ENCODE measurements around the gene LARP4.

The LARP4 gene

DNA sequence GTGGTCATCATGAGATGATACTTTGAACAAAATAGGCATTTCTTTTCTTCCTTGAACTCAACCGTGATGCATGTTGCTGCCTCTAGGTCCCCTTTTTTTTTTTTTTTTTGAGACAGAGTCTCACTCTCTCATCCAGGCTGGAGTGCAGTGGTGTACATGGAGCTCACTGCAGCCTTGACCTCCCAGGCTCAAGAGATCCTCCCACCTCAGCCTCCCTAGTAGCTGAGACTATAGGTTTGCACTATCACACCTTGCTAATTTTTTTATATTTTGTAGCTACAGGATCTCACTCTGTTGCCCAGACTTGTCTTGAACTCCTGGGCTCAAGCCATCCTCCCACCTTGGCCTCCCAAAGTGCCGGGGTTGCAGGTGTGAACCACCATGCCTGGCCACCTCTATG, 124.7 kb downstream of the LARP4 start:
- no peaks in the 10 kb centered on the region for H3K9me3 ChIP-seq (ENCODE audit: insufficient read depth, low read depth, low read length)
- no peak overlapping the region for H3K23ac ChIP-seq (ENCODE audit: low read length)
- H3K4me1 ChIP-seq (ENCODE audit: control insufficient read depth in 1 of 2, insufficient read depth in 2 of 2, low read length in 2 of 2): peaks cover 4 to 11% of the 10 kb centered on the region in 2 experiments
- H2AFZ ChIP-seq (ENCODE audit: insufficient read depth, low read length, poor library complexity): no peak overlapping the region
- H4K91ac ChIP-seq (ENCODE audit: low read depth, low read length): no peak overlapping the region
- H2AK5ac ChIP-seq (ENCODE audit: low read length): no peak overlapping the region
- no peak overlapping the region for H4K8ac ChIP-seq (ENCODE audit: low read depth, low read length)
- no peak overlapping the region for H3K9ac ChIP-seq (ENCODE audit: low read length)
- H4K12ac ChIP-seq (ENCODE audit: low read depth, low read length): no peak overlapping the region
- H2BK12ac ChIP-seq (ENCODE audit: low read length): no peak overlapping the region
- no CpG with 5 or more reads among the region's 2 CpGs for WGBS (ENCODE audit: extremely low coverage, insufficient coverage, insufficient read length)
- H3K18ac ChIP-seq (ENCODE audit: low read length): no peak overlapping the region
- no peak overlapping the region for H2BK120ac ChIP-seq (ENCODE audit: insufficient read depth, low read length, poor library complexity)
- peak overlapping the region; percentile 15 for H3K4ac ChIP-seq (ENCODE audit: low read depth, low read length)
- no peaks in the 10 kb centered on the region for H3K79me1 ChIP-seq (ENCODE audit: low read length)
- no peaks in the 10 kb centered on the region for H3K27me3 ChIP-seq (ENCODE audit: insufficient read depth, low read length)
- no peak for DNase-seq
- H3K14ac ChIP-seq (ENCODE audit: low read length): no peak overlapping the region
- no peak overlapping the region for H3K4me2 ChIP-seq (ENCODE audit: low read length)
- no peak overlapping the region for H2BK5ac ChIP-seq (ENCODE audit: low read depth, low read length, poor library complexity)
- H3K27ac ChIP-seq (ENCODE audit: low read depth, low read length): no peak overlapping the region
- H3K79me2 ChIP-seq (ENCODE audit: control insufficient read depth, insufficient read depth, low read length, poor library complexity): peaks cover 8% of the 10 kb centered on the region
- no peak overlapping the region for H3K4me3 ChIP-seq (ENCODE audit: low read depth, low read length)
- peaks cover 3 to 6% of the 10 kb centered on the region in 2 experiments for H3K36me3 ChIP-seq (ENCODE audit: control insufficient read depth in 1 of 2, insufficient read depth in 2 of 2, low read length in 2 of 2)

DNA sequence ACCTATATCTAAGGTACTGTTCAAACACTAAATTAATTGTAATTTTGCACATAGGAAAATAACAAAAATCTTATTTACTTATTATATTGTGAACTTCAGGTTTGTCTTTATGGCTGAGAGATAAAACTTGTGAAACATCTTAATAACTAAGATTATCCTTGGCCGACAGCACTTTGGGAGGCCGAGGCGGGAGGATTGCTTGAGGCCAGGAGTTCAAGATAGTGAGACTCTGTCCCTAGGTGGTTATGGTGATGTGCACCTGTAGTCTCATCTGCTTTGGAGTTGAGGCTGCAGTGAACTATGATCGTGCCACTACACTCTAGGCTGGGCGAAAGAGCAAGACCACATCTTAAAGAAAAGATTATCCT, 126.7 kb downstream of the LARP4 start:
- H2BK5ac ChIP-seq (ENCODE audit: low read depth, low read length, poor library complexity): no peak overlapping the region
- no peak overlapping the region for H4K8ac ChIP-seq (ENCODE audit: low read depth, low read length)
- H2BK120ac ChIP-seq (ENCODE audit: insufficient read depth, low read length, poor library complexity): no peak overlapping the region
- H3K79me1 ChIP-seq (ENCODE audit: low read length): peaks cover 5% of the 10 kb centered on the region
- no peak overlapping the region for H3K4me2 ChIP-seq (ENCODE audit: low read length)
- peaks cover 5% of the 10 kb centered on the region for H3K79me2 ChIP-seq (ENCODE audit: control insufficient read depth, insufficient read depth, low read length, poor library complexity)
- H3K9ac ChIP-seq (ENCODE audit: low read length): no peak overlapping the region
- peak overlapping the region; percentile 89 for H3K4ac ChIP-seq (ENCODE audit: low read depth, low read length)
- no peak overlapping the region for H2AFZ ChIP-seq (ENCODE audit: insufficient read depth, low read length, poor library complexity)
- H3K18ac ChIP-seq (ENCODE audit: low read length): no peak overlapping the region
- peaks cover 9 to 24% of the 10 kb centered on the region in 2 experiments for H3K4me1 ChIP-seq (ENCODE audit: control insufficient read depth in 1 of 2, insufficient read depth in 2 of 2, low read length in 2 of 2)
- H3K4me3 ChIP-seq (ENCODE audit: low read depth, low read length): no peak overlapping the region
- H4K12ac ChIP-seq (ENCODE audit: low read depth, low read length): no peak overlapping the region
- no peaks in the 10 kb centered on the region for H3K9me3 ChIP-seq (ENCODE audit: insufficient read depth, low read depth, low read length)
- DNase-seq: no peak
- H2AK5ac ChIP-seq (ENCODE audit: low read length): no peak overlapping the region
- H3K36me3 ChIP-seq (ENCODE audit: control insufficient read depth in 1 of 2, insufficient read depth in 2 of 2, low read length in 2 of 2): peaks cover 3 to 6% of the 10 kb centered on the region in 2 experiments
- WGBS (ENCODE audit: extremely low coverage, insufficient coverage, insufficient read length): no CpG with 5 or more reads among the region's 5 CpGs
- H2BK12ac ChIP-seq (ENCODE audit: low read length): no peak overlapping the region
- no peak overlapping the region for H3K23ac ChIP-seq (ENCODE audit: low read length)
- no peak overlapping the region for H4K91ac ChIP-seq (ENCODE audit: low read depth, low read length)
- no peak overlapping the region for H3K27ac ChIP-seq (ENCODE audit: low read depth, low read length)
- H3K14ac ChIP-seq (ENCODE audit: low read length): no peak overlapping the region
- H3K27me3 ChIP-seq (ENCODE audit: insufficient read depth, low read length): no peaks in the 10 kb centered on the region

DNA sequence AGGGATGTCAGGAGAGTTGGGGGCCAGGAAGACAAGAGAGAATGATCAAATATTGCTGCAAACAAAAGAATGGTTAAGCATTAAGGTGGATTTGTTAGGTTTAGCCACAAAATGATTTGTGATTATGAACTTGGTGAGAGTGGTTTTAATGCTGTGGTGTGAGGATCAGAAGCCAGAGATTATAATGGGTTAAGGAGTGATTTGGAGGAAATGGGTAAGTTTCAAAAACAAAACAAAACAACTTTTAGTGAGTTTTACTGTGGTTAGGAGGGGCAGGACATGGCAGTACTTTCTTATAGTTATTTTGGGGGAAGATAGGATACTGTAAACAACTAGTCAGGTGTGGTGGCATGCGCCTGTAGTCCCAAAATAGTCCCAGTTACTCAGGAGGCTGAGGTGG, 128.1 kb downstream of the LARP4 start:
- Histone ChIP-seq H3K4me1 (ENCODE audit: control insufficient read depth in 1 of 2, insufficient read depth in 2 of 2, low read length in 2 of 2) (peaks cover 13 to 32% of the 10 kb centered on the region in 2 experiments), H3K27me3 (ENCODE audit: insufficient read depth, low read length) (no peaks in the 10 kb centered on the region), H3K79me1 (ENCODE audit: low read length) (peaks cover 8% of the 10 kb centered on the region), H4K12ac (ENCODE audit: low read depth, low read length) (no peak overlapping the region), H3K4me3 (ENCODE audit: low read depth, low read length) (no peak overlapping the region), H3K14ac (ENCODE audit: low read length) (no peak overlapping the region), H3K9ac (ENCODE audit: low read length) (no peak overlapping the region), H2BK12ac (ENCODE audit: low read length) (no peak overlapping the region), H2BK120ac (ENCODE audit: insufficient read depth, low read length, poor library complexity) (no peak overlapping the region), H3K4ac (ENCODE audit: low read depth, low read length) (no peak overlapping the region), H2BK5ac (ENCODE audit: low read depth, low read length, poor library complexity) (no peak overlapping the region), H3K4me2 (ENCODE audit: low read length) (no peak overlapping the region), H3K18ac (ENCODE audit: low read length) (no peak overlapping the region), H3K79me2 (ENCODE audit: control insufficient read depth, insufficient read depth, low read length, poor library complexity) (peaks cover 5% of the 10 kb centered on the region), H4K91ac (ENCODE audit: low read depth, low read length) (no peak overlapping the region), H4K8ac (ENCODE audit: low read depth, low read length) (no peak overlapping the region), H2AFZ (ENCODE audit: insufficient read depth, low read length, poor library complexity) (no peak overlapping the region), H2AK5ac (ENCODE audit: low read length) (no peak overlapping the region), H3K36me3 (ENCODE audit: control insufficient read depth in 1 of 2, insufficient read depth in 2 of 2, low read length in 2 of 2) (peaks cover 3 to 6% of the 10 kb centered on the region in 2 experiments), H3K23ac (ENCODE audit: low read length) (no peak overlapping the region), H3K27ac (ENCODE audit: low read depth, low read length) (no peak overlapping the region), H3K9me3 (ENCODE audit: insufficient read depth, low read depth, low read length) (no peaks in the 10 kb centered on the region)
- no CpG with 5 or more reads among the region's 1 CpG for WGBS (ENCODE audit: extremely low coverage, insufficient coverage, insufficient read length)
- DNase-seq: no peak

DNA sequence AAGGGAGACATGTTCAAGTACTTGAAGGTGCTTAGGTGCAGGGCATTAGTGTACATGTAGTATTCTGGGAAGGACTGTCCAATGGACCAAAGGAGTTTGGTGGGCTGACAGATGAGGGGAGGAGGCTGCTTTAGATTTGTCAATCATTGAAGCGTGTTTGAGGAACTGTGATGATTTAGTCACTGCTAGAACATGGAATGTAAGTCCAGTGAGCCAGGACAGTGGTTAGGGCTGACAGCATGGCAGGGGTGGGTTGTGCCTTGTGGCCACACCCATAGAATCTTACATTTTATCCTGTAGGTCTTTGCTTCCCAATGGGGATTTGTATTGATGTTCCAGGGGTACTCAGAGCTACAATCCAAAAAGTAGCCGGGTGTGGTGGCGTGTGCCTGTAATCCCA, 128.7 kb downstream of the LARP4 start:
- H4K91ac ChIP-seq (ENCODE audit: low read depth, low read length): no peak overlapping the region
- no peak overlapping the region for H2AK5ac ChIP-seq (ENCODE audit: low read length)
- peaks cover 1% of the 10 kb centered on the region for H3K79me2 ChIP-seq (ENCODE audit: control insufficient read depth, insufficient read depth, low read length, poor library complexity)
- peaks cover 8% of the 10 kb centered on the region for H3K79me1 ChIP-seq (ENCODE audit: low read length)
- H3K14ac ChIP-seq (ENCODE audit: low read length): no peak overlapping the region
- no peak overlapping the region for H2AFZ ChIP-seq (ENCODE audit: insufficient read depth, low read length, poor library complexity)
- no peak overlapping the region for H2BK120ac ChIP-seq (ENCODE audit: insufficient read depth, low read length, poor library complexity)
- no peaks in the 10 kb centered on the region for H3K9me3 ChIP-seq (ENCODE audit: insufficient read depth, low read depth, low read length)
- H3K27me3 ChIP-seq (ENCODE audit: insufficient read depth, low read length): no peaks in the 10 kb centered on the region
- DNase-seq: no peak
- no peak overlapping the region for H3K18ac ChIP-seq (ENCODE audit: low read length)
- H3K9ac ChIP-seq (ENCODE audit: low read length): no peak overlapping the region
- H3K36me3 ChIP-seq (ENCODE audit: control insufficient read depth in 1 of 2, insufficient read depth in 2 of 2, low read length in 2 of 2): peaks cover 3 to 6% of the 10 kb centered on the region in 2 experiments
- no peak overlapping the region for H4K12ac ChIP-seq (ENCODE audit: low read depth, low read length)
- H3K4me3 ChIP-seq (ENCODE audit: low read depth, low read length): no peak overlapping the region
- H4K8ac ChIP-seq (ENCODE audit: low read depth, low read length): no peak overlapping the region
- H2BK12ac ChIP-seq (ENCODE audit: low read length): no peak overlapping the region
- no peak overlapping the region for H2BK5ac ChIP-seq (ENCODE audit: low read depth, low read length, poor library complexity)
- H3K4ac ChIP-seq (ENCODE audit: low read depth, low read length): peak overlapping the region; percentile 2
- H3K4me2 ChIP-seq (ENCODE audit: low read length): no peak overlapping the region
- no peak overlapping the region for H3K23ac ChIP-seq (ENCODE audit: low read length)
- H3K4me1 ChIP-seq (ENCODE audit: control insufficient read depth in 1 of 2, insufficient read depth in 2 of 2, low read length in 2 of 2): peaks cover 13 to 32% of the 10 kb centered on the region in 2 experiments
- H3K27ac ChIP-seq (ENCODE audit: low read depth, low read length): no peak overlapping the region
- no CpG with 5 or more reads among the region's 3 CpGs for WGBS (ENCODE audit: extremely low coverage, insufficient coverage, insufficient read length)

All from trophoblast cell (in vitro differentiated cells and primary cell).